GM19463 (cell line): ENCODE results near the gene YIPF5.

Experiments
- ATAC-seq: cut with Tn5 transposase; IDR thresholded peaks from one replicate; pipeline ENCODE4 v1.9.1; 2021; ENCODE audit warnings: mild to moderate bottlenecking, moderate library complexity; ENCODE audit not compliant: unreplicated experiment

YIPF5 gene

GRCh38 chr5:144170276-144171024 lies at the start of gene YIPF5, which contains the start of gene KCTD16:
Gene YIPF5, minus strand, starts transcription at chr5:144170659. Its CDS starts 704 bp downstream, at chr5:144169955.
Gene KCTD16, plus strand, starts transcription at chr5:144170873.
- ATAC-seq: peak; percentile 99

- ATAC-seq: no peak
These were observed 49.4 kb upstream of the YIPF5 start for GRCh38 chr5:144219869-144220268.

GRCh38 chr5:144210655-144211054 lies 40.2 kb upstream of the YIPF5 start:
- no peak for ATAC-seq

GRCh38 chr5:144209361-144209760 lies 38.9 kb upstream of the YIPF5 start:
- ATAC-seq: no peak

GRCh38 chr5:144207875-144208444 lies 37.5 kb upstream of the YIPF5 start:
- ATAC-seq: no peak

GRCh38 chr5:144206141-144206540 lies 35.7 kb upstream of the YIPF5 start:
- no peak for ATAC-seq

GRCh38 chr5:144205141-144205551 lies 34.7 kb upstream of the YIPF5 start:
- ATAC-seq: no peak

- ATAC-seq: peak; percentile 79
These were observed 33.5 kb upstream of the YIPF5 start for GRCh38 chr5:144203750-144204596.

GRCh38 chr5:144202726-144203125 lies 32.3 kb upstream of the YIPF5 start:
- no peak for ATAC-seq

GRCh38 chr5:144202072-144202471 lies 31.6 kb upstream of the YIPF5 start:
- ATAC-seq: no peak

GRCh38 chr5:144201588-144201987 lies 31.1 kb upstream of the YIPF5 start:
- ATAC-seq: no peak

- ATAC-seq: no peak
These were observed 27.9 kb upstream of the YIPF5 start for GRCh38 chr5:144198386-144198785.

GRCh38 chr5:144196612-144197011 lies 26.2 kb upstream of the YIPF5 start:
- ATAC-seq: no peak

GRCh38 chr5:144195448-144195847 lies 25.0 kb upstream of the YIPF5 start:
- ATAC-seq: no peak

- no peak for ATAC-seq
These were observed 23.7 kb upstream of the YIPF5 start for GRCh38 chr5:144194144-144194543.

GRCh38 chr5:144192661-144193060 lies 22.2 kb upstream of the YIPF5 start:
- no peak for ATAC-seq

- ATAC-seq: peak; percentile 76
These were observed 21.5 kb upstream of the YIPF5 start for GRCh38 chr5:144191998-144192397.

GRCh38 chr5:144191531-144191930 lies 21.1 kb upstream of the YIPF5 start:
- ATAC-seq: no peak

GRCh38 chr5:144189800-144190429 lies 19.5 kb upstream of the YIPF5 start:
- ATAC-seq: peak; percentile 53

GRCh38 chr5:144187699-144188294 lies 17.3 kb upstream of the YIPF5 start:
- peak; percentile 59 for ATAC-seq
